ENCODE measurements around the gene SNRPN.
"Not testable (repeated sequence)": the region's sequence is repeated elsewhere in the genome, so short reads cannot be mapped to it uniquely, and the experiment has no call there.

SNRPN gene

GRCh38 chr15:24954783-24955530, at the start of gene SNRPN, which contains the start of gene SNURF:
TSS of gene SNRPN (plus strand) at chr15:24954987. CDS start at chr15:24974454, 19,467 bp downstream.
TSS of gene SNURF (plus strand) at chr15:24954987. CDS start at chr15:24955049, 62 bp downstream.
- DNase-seq, result peak; percentile 4

- DNase-seq, result no peak
Observed at GRCh38 chr15:24916305-24917009, 38.3 kb upstream of the SNRPN start.

GRCh38 chr15:24917431-24917830, 37.4 kb upstream of the SNRPN start:
- DNase-seq, result no peak

GRCh38 chr15:24919446-24919845, 35.3 kb upstream of the SNRPN start:
- no peak for DNase-seq

- DNase-seq, result not testable (repeated sequence)
Observed at GRCh38 chr15:24922781-24923180, 32.0 kb upstream of the SNRPN start.

GRCh38 chr15:24924153-24924552, 30.6 kb upstream of the SNRPN start:
- no peak for DNase-seq

- no peak for DNase-seq
Observed at GRCh38 chr15:24924621-24925020, 30.2 kb upstream of the SNRPN start.

- DNase-seq, result not testable (repeated sequence)
Observed at GRCh38 chr15:24931874-24932732, 22.7 kb upstream of the SNRPN start.

- DNase-seq, result no peak
Observed at GRCh38 chr15:24933716-24934115, 21.1 kb upstream of the SNRPN start.

- DNase-seq, result not testable (repeated sequence)
Observed at GRCh38 chr15:24938224-24938623, 16.6 kb upstream of the SNRPN start.

GRCh38 chr15:24940236-24940635, 14.6 kb upstream of the SNRPN start:
- no peak for DNase-seq

GRCh38 chr15:24943361-24943760, 11.4 kb upstream of the SNRPN start:
- no peak for DNase-seq

- no peak for DNase-seq
Observed at GRCh38 chr15:24944954-24945353, 9.8 kb upstream of the SNRPN start.

- no peak for DNase-seq
Observed at GRCh38 chr15:24945711-24946110, 9.1 kb upstream of the SNRPN start.

- no peak for DNase-seq
Observed at GRCh38 chr15:24948495-24948894, 6.3 kb upstream of the SNRPN start.

- no peak for DNase-seq
Observed at GRCh38 chr15:24955531-24955921, 739 bp downstream of the SNRPN start.

- peak; percentile 44 for DNase-seq
Observed at GRCh38 chr15:24956111-24956838, 1.5 kb downstream of the SNRPN start.

- no peak for DNase-seq
Observed at GRCh38 chr15:24957691-24958090, 2.9 kb downstream of the SNRPN start.

GRCh38 chr15:24961967-24962366, 7.2 kb downstream of the SNRPN start:
- DNase-seq, result no peak

GRCh38 chr15:24962880-24963279, 8.1 kb downstream of the SNRPN start:
- DNase-seq, result no peak

- DNase-seq, result no peak
Observed at GRCh38 chr15:24966364-24967103, 11.7 kb downstream of the SNRPN start.

GRCh38 chr15:24971052-24971451, 16.3 kb downstream of the SNRPN start:
- DNase-seq, result no peak

All from NCI-H1417 treated with DMSO at 0.1 percent for 48 hours (cell line).